GM18520 (cell line): ENCODE results near the gene EPS8.
A peak's percentile ranks its signal among the peaks of the same experiment; 100 is the strongest.
"Not testable (repeated sequence)": the region's sequence is repeated elsewhere in the genome, so short reads cannot be mapped to it uniquely, and the experiment has no call there.

ENCODE experiments used
- ATAC-seq: cut with Tn5 transposase; IDR thresholded peaks from one replicate; pipeline ENCODE4 v1.9.1; 2021; ENCODE audit not compliant: unreplicated experiment

Gene EPS8

DNA sequence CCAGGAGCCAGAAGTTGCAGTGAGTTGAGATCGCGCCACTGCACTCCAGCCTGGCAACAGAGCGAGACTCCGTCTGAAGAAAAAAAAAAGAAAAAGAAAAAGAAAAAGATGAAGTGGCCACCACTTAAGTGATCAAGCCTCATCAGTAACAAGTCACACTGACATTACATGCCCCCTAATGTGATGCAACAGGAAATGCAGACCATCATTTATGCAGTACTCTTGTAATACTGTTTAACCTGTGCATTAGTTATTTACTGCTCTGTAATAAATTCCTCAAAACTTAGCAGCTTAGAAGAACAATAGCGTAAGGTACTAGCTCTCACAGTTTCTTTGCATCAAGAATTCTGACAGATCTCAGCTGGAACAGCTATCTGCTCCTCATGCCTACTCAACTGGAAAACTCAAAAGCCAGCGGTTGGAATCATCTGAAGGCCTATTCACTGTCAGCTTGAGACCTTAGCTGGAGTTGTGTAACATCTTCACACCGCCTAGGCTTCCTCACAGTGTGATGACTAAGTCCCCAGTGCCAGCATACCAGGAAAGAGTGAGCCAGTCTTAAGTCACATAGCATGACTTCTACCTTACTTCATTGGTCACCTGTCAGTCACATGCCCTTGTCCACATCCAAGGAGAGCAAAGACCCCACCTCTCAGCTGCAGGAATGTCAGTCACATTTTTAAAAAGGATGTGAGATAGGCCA, 31.5 kb downstream of the EPS8 start:
- ATAC-seq = no peak

DNA sequence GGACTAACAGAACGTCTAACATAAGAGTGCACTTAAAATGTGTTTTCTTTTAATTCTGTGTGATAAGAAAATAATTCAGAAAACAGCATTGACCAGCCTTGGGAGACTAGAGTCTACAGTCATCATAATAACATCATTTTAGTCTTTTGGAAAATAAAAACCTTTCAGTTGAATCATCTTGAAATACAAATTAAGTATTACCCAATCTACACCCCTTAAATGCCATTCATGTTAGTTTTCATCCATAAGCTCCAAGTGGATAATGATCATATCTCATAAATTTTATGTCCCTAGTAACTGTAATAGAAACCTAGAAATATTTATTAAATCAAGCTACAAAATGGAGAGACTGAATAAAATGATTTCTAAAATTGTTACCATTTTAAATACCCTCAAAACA, 32.4 kb downstream of the EPS8 start:
- no peak for ATAC-seq

DNA sequence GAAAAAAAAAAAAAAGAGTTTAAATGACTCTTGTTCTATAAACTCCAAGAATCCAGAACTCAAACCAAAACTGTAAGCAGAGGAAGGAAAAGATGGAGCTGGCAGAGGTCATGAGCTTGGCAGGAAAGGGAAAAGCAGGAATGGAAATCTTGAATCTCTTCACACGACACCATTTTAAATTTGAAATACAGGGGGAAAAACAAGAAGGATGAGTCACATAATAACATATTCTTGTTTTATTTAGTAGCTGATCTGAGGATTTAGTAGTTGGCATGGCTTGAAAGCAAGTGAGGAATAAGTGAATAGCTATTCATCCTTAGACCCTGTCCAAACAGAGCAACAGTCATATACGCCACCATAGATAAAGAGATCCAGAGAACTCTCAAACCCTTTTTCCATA, 35.0 kb downstream of the EPS8 start:
- no peak for ATAC-seq

DNA sequence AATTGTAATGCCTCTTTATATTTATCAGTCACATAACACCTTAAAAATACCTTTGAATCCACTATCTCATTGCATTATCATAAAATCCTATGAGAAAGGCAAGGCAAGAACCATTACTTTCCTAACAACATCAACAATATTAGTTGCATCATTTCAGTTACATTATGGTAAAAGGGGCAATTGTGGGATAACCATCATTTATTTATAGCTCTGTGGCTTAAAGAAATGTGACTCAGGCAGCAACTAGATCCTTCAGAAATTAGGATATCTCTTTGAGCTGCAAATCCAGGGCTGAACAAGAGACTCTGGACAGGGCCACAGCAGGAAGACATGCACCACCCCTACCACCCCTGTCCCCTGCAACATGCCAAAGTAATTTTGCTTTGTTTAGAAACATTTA, 36.4 kb downstream of the EPS8 start:
- ATAC-seq = no peak

DNA sequence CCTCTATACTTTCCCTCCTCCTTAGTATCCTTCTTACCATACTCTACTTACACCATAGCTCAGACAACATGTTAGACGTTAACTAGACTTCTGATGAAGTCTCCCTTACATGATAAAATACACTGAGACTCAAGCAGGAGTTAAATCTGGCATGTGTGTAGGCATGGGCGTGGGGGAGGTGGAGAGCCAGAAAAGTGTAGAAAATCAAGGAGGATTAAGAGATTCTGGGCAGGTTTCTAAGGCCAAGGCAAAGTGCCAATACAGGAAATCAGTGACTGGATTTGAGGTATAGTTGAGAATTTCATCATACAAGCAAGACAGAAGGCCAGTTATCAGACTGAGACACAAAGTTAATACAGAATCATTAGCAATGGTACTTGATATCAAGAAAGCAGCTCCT, 37.4 kb downstream of the EPS8 start:
- no peak for ATAC-seq

DNA sequence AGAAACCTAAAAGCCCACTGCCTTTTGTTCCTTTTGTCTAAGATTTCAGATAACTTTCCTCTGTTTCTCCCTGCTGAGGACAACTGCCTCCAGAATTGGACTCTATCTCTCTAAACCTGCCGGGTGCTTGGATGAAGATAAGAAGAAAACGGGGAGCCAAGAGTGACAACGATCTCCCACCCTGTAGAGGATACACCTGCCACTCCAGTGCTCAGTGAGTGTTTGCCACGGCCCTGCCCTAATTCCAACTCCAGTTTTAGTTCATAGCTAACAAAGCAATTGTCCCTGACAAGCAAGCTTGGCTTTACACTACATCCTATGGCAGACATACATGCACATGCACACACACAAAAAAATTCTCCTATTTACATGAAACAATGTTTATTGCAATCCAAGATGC, 39.3 kb downstream of the EPS8 start:
- ATAC-seq = no peak

DNA sequence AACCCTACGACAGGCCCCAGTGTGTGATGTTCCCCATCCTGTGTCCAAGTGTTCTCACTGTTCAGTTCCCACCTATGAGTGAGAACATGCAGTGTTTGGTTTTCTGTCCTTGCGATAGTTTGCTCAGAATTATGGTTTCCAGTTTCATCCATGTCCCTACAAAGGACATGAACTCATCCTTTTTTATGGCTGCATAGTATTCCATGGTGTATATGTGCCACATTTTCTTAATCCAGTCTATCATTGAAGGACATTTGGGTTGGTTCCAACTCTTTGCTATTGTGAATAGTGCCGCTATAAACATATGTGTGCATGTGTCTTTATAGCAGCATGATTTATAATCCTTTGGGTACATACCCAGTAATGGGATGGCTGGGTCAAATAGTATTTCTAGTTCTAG, 47.3 kb downstream of the EPS8 start:
- not testable (repeated sequence) for ATAC-seq

DNA sequence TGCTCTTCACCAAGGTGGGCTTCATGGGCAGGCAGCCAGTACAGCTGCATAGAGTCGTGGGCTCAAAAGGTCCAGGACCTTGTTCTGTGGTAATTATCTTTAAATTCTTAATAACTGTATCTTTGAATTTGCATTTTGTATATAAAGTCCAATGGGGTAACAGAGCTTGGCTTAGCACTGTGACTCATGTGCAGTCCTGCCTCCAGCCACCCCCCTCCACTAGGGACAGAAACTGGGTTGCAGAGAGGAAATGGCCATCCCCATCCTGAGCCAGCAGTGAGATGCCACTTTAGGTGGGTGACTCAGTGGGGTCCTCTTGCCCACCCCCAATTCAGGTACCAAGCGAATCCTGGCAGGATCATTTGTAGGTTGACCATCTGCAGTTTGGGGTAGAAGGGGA, 48.1 kb downstream of the EPS8 start:
- ATAC-seq = no peak

DNA sequence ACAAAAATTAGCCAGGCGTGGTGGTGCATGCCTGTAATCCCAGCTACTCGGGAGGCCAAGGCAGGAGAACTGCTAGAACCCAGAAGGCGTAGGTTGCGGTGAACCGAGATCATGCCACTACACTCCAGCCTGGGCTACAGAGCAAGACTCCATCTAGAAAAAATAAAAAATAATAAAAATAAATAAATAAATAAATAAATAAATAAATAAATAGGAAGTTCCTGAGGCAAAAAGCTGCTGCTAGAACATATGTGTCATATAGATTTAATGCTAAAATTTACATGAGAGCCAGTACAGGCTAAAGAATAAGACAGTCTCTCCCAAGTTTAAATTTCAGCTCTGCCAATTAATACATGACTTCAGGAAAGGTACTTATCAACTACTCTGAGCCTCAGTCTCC, 48.8 kb downstream of the EPS8 start:
- not testable (repeated sequence) for ATAC-seq

DNA sequence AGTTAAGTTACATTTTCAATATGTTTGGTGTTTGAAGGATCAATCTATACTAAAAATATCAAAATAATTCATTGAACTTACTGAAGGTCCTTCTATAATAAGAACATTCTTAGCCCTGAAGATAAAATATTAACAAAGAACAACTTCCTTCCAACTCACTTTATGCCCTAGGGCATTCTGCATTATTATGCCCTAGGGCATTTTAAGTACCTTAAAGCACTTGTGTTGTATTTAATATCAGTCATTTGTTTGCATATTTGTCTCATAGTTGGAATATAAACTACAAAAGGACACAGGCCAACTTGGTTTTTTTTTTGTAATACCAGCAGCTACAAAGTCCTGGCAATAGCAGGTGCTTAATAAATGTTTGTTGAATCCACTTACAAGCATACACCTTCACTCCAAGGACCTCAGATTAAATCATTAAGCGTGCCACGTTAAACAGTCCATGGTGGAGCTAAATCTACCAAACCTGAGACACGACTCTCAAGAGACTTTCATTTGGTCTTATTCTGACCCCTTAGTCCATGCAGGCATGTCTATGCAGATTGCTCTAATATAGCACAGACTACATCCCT, 50.7 kb downstream of the EPS8 start:
- no peak for ATAC-seq

DNA sequence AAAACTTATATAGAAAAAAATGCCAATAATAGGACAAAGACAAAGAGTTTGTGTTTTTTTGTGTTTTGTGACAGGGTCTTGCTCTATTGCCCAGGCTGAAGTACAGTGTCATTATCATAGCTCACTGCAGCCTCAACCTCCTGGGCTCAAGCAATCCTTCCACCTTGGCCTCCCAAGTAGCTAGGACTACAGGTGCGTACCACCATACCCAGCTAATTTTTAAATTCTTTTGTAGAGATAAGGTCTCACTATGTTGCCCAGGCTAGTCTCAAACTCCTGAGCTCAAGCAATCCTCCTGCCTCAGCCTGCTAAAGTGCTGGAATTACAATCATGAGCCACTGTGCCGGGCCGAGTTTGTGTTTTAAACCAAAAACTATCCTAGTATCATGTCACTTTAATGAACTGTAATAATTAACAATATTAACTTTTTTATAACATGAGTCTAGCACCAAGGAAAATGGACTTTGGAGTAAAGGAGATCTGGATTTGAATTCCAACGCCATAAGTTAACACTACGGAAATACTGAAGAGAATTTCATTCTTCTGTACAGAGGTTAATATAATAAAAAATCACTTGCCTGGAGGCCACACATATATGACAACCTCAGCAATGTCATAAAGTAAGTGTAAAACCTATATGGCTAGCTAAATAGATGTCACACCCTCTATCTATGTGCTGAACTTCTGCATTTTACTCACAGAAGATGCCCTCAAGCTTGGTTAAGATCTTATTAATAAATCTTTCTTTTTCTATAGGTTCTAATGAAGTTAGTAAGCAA, 53.2 kb downstream of the EPS8 start:
- no peak for ATAC-seq

DNA sequence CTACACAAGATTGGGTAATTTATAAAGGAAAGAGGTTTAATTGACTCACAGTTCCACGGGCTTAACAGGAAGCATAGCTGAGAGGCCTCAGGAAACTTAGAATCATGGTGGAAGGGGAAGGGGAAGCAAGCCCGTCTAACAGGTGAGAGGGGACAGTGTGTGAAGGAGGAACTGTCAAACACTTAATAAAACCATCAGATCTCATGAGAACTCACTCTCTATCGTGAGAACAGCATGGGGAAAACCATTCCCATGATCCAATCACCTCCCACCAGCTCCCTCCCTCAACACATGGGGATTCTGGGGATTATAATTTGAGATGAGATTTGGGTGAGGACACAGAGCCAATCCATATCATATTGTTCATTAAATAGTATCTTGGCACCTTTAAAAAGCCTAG, 56.1 kb downstream of the EPS8 start:
- peak; percentile 14 for ATAC-seq

DNA sequence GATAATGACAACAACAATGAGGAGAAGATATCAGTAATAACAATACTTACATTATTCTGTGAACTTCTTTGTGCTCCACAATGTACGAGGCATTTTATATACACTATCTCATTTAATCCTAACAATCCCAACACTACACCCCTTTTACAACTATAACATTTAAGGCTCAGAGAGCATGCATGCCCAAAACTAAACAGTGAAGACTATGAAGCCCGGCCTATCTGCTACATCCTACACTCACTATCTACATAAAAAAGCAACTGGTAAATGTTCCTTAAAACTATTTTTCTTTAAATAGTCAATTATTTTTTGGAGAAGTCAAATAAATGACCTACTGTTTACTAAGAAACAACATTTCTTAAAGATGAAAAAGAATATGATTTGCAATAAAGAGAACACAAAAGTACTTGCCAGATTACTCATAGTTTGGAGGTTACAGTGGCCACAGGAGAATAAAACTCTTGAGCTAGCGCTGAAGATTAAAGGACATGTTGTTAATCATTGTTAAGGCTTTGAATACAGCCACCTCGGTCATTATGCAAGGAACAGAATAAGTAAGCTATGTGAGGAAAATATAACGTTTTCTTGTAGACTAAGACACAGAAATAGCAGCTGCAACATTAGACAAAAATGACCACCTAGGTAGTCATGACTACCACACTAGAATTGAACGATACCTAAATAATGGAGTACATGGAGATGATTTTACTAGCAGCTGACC, 56.7 kb downstream of the EPS8 start:
- peak; percentile 52 for ATAC-seq

DNA sequence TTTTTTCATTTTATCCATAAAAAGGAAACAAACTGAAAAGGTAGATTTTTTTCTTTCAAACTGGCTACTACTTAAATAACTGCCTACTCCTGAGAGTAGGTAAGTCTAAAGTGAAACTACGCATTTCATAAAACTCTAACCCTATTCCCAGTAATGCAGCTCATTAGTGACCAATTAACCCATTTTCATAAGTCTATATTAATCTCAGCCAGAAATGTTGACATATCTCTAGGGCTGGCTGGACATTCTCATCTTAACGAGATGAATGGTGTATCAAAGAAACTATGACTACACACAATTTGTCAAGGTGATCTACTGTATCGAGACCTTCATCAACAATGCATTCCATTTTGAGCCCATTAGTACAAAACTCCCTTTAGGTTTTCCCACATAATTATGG, 57.2 kb downstream of the EPS8 start:
- ATAC-seq = no peak

DNA sequence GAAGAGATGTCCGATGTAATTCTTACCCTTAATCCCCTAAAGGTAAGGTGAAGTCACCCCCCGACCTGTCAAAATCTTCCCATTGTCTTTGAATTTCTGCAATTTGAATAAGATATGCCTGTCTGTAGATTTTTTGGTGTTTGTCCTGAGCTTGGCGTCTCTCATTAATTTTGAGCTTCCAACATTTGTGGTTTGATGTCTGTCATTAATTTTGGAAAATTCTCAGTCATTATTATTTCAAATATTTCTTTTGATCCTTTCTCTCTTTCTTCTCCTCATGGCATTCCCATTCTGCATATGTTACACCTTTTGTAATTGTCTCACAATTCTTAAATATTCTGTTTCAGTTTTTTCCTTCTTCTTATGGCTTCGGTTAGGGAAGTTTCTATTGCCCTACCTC, 60.1 kb downstream of the EPS8 start:
- ATAC-seq = no peak

DNA sequence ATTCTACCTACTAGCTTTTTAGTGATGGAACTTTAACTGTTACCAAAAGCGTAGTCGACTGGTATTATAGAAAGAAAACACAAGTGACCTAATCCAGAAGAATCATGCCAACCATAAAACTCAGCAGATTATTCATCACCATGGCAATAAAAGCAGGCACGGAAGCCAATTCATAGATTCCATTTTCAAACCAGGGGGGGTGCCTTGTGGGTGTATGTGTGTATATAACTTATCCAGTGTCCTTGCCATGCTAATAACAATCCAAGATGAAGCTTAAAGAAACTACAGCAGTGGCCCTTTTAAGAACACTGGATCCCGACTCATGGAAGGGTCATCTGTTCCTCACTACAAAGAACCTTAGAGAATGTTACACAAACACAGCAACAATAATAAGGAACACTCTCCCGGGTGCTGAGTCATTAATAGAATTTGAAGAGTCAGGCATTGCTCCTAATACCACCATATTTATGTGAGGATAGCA, 61.0 kb downstream of the EPS8 start:
- no peak for ATAC-seq

DNA sequence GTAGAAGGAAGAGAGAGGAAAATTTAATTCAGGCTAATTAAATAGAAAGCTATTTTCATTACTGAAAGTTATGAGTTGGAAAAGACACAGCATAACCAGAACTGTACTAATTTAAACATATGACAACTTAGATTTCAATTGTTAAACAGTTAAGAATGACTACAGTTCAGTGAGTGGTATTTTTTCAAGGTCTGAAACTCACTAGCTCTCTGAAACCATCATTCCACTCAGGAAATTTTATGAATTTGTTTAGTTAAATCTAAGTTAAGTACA, 62.4 kb downstream of the EPS8 start:
- no peak for ATAC-seq

DNA sequence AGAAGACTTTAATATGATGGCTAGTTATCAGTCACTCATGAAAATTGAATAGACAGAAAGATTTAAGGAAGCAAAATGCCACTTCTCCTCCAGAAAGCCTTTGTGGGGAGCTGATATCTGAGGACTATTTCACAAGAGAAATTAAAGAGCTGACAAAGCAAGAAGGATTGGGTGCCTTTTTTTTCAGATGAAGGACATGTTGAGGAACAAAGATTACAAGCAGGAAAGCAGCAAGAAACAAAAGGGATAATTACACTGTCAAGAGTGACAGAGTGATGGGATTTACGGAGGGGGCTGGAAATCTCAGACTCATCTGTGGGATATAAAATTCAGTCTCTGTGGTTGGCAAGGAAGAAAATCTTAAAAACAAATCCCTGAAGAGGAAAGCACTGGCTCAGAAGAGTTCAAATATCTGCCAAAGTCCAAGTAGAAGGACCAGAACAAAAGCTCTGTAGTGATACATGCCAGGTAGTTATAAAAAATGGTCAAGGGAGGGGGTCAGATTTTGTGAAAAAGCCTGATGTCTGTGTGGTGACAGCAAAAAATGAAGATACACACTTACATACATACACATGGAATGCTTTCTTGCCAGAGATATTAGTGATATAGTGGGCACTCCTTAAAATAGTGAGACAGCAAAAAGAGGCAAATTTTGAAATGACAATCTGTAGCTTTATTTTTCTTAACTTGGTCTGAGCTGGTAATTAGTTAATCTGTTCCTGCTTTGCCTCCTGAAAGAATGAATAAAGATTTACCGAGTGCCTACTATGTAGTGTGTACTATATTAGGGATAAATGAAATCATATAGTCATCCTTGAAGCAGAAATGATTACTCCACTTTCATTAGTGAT, 62.9 kb downstream of the EPS8 start:
- ATAC-seq = no peak

DNA sequence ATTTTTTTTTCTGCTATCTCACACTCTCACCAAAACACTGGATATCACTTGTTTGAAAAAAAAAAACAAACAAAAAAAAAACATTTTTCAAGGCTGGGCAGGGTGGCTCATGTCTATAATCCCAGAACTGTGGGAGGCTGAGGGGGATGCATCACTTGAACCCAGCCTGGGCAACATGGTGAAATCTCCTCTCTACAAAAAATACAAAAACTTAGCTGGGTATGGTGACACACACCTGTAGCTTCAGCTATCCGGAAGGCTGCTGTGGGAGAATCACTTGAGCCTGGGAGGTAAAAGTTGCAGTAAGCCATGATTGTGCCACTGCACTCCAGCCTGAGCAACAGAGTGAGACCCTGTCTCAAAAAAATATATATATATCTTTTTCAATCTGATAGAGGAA, 66.2 kb downstream of the EPS8 start:
- no peak for ATAC-seq

DNA sequence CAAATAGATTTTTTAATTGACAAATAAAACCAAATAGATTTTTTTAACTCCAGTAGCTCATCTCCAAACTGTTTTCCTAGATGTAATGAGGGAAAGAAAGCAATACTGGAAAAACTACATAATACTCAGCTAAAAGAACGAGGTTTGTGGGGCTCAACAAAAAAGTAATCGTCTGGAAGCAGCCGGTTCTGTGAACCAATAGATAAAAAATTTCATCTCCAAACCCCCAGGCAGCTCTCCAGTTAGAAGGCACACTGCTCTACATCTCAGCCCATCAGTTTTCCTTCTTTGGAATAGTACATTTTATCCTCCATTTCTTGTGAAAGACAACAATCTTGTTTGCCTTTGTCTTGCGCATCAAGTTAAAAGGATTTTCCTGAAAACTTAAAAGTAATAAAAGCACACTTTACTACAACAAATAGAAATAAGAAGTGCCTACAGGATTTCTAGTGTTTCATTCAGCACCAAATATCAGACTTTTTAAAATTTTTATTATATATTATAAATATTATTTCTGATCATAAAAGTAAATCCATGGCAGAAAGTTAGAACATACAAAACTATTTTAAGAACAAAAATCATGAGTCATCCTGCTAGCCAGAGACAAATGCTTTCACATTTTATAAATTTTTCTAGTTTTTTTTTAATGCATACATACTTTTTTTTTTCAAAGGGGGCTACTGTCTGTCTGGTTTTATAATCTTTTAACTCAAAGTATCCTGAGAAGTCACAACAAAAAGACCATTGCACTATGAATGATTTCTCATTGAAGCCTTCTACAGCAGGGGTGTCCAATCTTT, 67.7 kb downstream of the EPS8 start:
- ATAC-seq = no peak
